ENCODE results near the gene PRKCA.

The PRKCA gene

DNA sequence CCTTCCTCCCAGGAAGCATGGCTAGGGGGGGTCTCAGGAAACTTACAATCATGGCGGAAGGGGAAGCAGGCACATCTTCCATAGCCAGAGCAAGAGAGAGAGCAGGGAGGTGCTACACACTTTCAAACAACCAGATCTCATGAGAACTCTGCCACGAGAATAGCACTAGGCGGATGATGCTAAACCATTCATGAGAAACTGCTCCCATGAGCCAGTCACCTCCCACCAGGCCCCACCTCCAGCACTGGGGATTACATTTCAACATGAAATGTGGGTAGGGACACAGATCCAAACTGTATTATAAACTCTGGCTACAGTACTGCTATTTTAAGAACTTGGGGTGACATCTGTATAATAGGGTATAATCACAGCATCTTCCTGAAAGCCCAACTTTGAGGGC lies 449.4 kb downstream of the PRKCA start:
- no peak overlapping the region for H3K4me3 ChIP-seq (ENCODE audit: low read depth, low read length)
- no peak for DNase-seq (ENCODE audit: low read depth, low spot score)
- TF ChIP-seq, protein P1, sequence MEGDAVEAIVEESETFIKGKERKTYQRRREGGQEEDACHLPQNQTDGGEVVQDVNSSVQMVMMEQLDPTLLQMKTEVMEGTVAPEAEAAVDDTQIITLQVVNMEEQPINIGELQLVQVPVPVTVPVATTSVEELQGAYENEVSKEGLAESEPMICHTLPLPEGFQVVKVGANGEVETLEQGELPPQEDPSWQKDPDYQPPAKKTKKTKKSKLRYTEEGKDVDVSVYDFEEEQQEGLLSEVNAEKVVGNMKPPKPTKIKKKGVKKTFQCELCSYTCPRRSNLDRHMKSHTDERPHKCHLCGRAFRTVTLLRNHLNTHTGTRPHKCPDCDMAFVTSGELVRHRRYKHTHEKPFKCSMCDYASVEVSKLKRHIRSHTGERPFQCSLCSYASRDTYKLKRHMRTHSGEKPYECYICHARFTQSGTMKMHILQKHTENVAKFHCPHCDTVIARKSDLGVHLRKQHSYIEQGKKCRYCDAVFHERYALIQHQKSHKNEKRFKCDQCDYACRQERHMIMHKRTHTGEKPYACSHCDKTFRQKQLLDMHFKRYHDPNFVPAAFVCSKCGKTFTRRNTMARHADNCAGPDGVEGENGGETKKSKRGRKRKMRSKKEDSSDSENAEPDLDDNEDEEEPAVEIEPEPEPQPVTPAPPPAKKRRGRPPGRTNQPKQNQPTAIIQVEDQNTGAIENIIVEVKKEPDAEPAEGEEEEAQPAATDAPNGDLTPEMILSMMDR (IDR thresholded peaks at IDR 0.05; ENCODE audit: insufficient read depth, low read length, missing control alignments), result no peak
- CTCF ChIA-PET, result no interaction called here
- POLR2A ChIA-PET, result no interaction called here

DNA sequence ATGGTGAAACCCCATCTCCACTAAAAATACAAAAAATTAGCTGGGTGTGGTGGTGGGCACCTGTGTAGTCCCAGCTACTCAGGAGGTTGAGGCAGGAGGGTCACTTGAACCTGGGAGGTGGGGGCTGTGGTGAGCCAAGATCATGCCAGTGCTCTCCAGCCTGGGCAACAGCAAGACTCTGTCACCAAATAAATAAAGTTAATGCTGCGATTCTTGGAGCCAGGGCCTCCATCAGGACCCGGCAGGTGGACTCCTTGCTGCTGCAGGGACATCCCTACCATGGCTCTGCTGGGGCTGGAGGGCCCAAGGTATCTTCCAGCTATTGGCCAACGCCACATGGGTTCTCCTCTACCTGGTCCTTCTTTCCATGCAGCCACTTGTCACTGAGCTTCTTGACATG lies 450.0 kb downstream of the PRKCA start:
- TF ChIP-seq, protein P1 (IDR thresholded peaks at IDR 0.05; ENCODE audit: insufficient read depth, low read length, missing control alignments), result no peak
- CTCF ChIA-PET, result no interaction called here
- POLR2A ChIA-PET, result no interaction called here
- no peak for DNase-seq (ENCODE audit: low read depth, low spot score)
- H3K4me3 ChIP-seq (ENCODE audit: low read depth, low read length), result no peak overlapping the region

DNA sequence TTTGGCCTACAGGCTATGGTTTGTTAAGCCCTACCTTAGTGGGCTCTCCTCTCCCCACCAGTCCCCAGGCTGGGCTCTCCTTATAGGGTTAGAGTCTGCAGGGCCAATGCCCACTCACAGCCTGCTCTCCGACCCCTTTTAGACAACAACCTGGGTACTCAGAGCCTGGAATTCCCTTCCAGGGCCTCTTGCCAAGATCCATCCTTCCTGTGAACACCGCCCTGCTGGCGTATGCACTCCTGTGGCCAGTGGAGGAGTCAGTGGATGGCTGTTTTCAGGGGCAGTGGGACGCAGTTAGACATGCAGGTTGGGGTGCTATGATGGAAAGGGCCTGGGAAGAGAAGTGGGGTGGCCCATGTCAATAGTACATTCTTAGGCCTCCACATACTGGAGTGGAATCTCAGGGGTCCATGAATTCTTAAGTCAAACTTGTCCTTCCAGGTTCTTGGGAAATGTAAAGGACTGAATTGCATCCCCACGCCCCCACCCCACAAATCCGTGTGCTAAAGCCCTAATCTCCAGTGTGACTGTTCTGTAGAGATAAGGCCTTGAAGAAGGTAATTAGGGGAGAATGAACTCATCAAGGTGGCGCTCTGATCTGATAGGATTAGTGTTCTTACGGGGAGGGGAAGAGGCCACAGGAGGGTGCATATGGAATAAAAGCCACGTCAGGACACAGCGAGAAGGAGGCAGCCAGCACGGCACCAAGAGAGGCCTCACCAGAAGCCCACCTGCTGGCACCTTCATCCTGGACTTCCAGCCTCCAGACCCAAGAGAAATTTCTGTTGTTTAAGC lies 450.9 kb downstream of the PRKCA start:
- POLR2A ChIA-PET, result no interaction called here
- DNase-seq (ENCODE audit: low read depth, low spot score), result no peak
- TF ChIP-seq, protein P1 (IDR thresholded peaks at IDR 0.05; ENCODE audit: insufficient read depth, low read length, missing control alignments), result no peak
- CTCF ChIA-PET, result no interaction called here
- H3K4me3 ChIP-seq (ENCODE audit: low read depth, low read length), result no peak overlapping the region

DNA sequence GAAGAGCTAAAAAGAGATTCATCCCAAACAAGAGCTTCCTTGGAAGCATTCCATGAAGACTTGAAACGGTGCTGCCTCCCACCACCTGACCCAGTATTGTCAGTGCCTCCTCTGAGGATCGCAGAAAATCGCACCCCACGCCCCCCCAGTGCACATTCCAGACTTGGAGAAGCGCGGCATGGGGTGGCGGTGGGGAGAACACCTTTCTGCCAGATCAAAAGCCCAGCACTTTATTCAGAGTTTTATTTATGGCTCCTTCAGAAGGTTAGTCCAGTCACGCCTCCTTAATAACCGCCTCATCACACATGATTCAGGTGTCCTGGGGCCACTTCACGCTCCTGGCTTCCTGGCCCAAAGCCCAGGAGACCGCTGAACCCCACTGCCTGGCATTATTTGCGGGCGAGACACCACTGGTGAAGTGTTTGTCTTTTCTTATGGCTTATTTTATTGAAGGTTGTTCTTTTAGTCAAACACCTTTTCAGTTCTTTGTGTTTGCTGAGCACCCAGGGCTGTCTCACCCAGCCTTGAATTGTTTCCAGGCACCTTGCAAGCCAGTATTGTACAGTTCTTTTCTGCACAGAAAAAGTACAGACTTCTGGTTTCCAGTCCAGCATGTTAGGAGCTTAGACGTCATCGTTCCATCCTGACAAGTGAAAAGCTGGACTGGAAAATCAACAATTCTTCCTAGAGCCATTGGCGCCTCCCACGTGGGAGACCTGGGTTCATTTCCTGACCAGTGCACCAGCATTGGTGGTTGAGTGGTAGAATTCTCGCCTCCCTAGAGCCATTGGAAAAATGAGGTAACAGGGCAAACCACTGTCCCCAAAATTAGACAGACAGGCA lies 452.9 kb downstream of the PRKCA start:
- ChIA-PET POLR2A (no interaction called here), CTCF (no interaction called here)
- TF ChIP-seq, protein P1 (IDR thresholded peaks at IDR 0.05; ENCODE audit: insufficient read depth, low read length, missing control alignments), result no peak
- no peak overlapping the region for H3K4me3 ChIP-seq (ENCODE audit: low read depth, low read length)
- no peak for DNase-seq (ENCODE audit: low read depth, low spot score)

DNA sequence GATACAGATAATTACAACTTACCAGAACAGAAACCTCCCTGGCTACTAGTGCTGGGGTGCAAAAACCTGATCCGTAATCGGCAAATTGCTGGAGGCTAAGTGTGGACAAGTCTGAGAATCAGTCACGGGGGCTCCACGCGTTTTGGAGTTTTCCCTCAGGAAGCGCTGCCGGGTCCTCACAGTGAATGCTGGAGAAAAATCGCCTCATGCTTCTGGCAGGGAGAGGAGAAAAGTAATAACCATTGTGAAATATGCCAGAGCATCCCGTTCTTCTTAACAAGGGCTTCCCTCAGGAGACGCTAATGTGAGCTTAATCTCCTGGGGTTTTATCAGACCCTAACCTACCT lies 453.5 kb downstream of the PRKCA start:
- ChIA-PET CTCF (no interaction called here), POLR2A (no interaction called here)
- DNase-seq (ENCODE audit: low read depth, low spot score), result no peak
- H3K4me3 ChIP-seq (ENCODE audit: low read depth, low read length), result no peak overlapping the region
- TF ChIP-seq, protein P1 (IDR thresholded peaks at IDR 0.05; ENCODE audit: insufficient read depth, low read length, missing control alignments), result no peak

DNA sequence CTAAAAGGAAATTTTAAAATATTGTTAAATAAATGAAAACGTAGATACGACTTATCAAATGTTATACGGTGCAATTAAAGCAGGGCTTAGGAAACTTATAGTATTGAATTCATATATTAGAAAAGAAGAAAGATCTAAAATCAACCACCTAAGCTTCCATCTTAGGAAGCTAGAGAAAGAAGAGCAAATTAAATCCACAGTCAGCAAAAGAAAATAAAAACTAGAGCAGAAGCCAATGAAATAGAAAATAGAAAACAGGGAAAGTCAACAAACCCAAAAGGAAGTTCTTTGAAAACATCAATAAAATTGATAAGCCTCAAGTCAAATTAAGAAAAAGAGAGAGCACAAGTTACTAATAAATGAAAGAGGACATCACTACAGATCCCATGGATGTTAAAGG lies 457.9 kb downstream of the PRKCA start:
- H3K4me3 ChIP-seq (ENCODE audit: low read depth, low read length), result no peak overlapping the region
- ChIA-PET CTCF (interaction anchor here (1.2 kb wide), 1 partner anchor 577 kb away, joined by 3 read pairs; no protein-coding TSS in a partner anchor), POLR2A (no interaction called here)
- DNase-seq (ENCODE audit: low read depth, low spot score), result no peak
- TF ChIP-seq, protein P1 (IDR thresholded peaks at IDR 0.05; ENCODE audit: insufficient read depth, low read length, missing control alignments), result no peak
